Middle frontal gyrus (tissue), 1 donor: ENCODE results near the gene NAV3.
"Not testable (repeated sequence)": the region's sequence is repeated elsewhere in the genome, so short reads cannot be mapped to it uniquely, and the experiment has no call there.

ENCODE experiments used
- DNase-seq: peaks from one replicate; pipeline ENCODE4 v3.0.0-alpha.2; 2015; ENCODE audit warnings: low spot score; ENCODE audit errors: extremely low spot score

The NAV3 gene

GRCh38 chr12:78244916-78245507 is 414.3 kb downstream of the NAV3 start:
- DNase-seq = no peak

DNA sequence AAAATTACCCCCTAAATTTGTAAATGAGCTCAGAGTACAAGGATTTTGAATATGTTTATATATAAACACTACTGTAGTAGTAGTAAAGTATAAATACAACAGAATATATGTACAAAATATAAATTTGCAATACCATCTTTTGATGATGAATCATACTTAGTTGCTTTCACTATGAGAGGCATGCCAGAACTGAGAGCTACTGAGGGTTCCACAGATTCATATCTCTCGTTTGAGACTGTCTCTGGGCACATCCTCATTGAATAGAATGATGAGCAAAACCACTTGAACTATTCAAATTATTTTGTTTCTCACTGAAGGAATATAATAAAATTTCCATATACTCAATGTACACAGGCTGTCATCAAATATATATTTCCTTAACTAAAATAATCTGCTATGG is 417.6 kb downstream of the NAV3 start:
- no peak for DNase-seq

DNA sequence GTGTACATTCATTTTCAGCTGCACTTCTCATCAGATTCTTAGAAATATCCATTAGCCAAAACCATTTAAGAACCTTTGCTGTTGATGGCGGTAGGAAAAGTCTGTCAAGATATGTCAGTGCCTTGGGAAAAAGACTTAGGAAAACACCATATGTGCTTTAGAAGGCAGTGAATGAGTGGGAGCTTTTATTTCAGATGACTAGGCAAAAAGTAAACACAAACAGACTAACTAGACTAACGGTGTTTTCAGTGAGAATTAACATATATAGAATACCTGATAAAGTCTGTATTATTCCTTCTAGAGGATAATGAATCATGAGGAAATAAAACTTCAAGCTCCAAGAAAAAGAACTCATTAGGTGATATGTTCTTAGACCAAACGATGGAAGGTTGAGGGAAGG is 418.9 kb downstream of the NAV3 start:
- DNase-seq = no peak

GRCh38 chr12:78257662-78258061 is 427.0 kb downstream of the NAV3 start:
- DNase-seq = not testable (repeated sequence)

- DNase-seq = no peak
Observed at GRCh38 chr12:78260976-78261375, 430.3 kb downstream of the NAV3 start.

- no peak for DNase-seq
Observed at GRCh38 chr12:78261901-78262300, 431.2 kb downstream of the NAV3 start.
